Sigmoid colon (tissue), 7 donors: ENCODE data around the gene RBM38. TPM values are rescaled to one million over a fixed set of nuclear protein-coding genes. Genes with fewer than 3 reads are reported as not detected.

ENCODE experiments used
- DNase-seq: peaks from one replicate; pipeline ENCODE4 v3.0.0-alpha.2; 2019
- H3K27ac ChIP-seq, 4 donors: fragments of 200-600 bp; sonication (generic); one replicate each; pipeline ENCODE4 v1.5.1; 2016 to 2019; ENCODE audit warnings: mild to moderate bottlenecking in 1 of 4
- H3K27me3 ChIP-seq, 3 donors: fragments of 200-600 bp; sonication (generic); one replicate each; pipeline ENCODE4 v1.5.1; 2019; ENCODE audit warnings: mild to moderate bottlenecking in 1 of 3
- H3K36me3 ChIP-seq, 4 donors: fragments of 200-600 bp; sonication (generic); one replicate each; pipeline ENCODE4 v1.5.1; 2016 to 2019
- H3K4me1 ChIP-seq, 4 donors: fragments of 200-600 bp; sonication (generic); one replicate each; pipeline ENCODE4 v1.5.1; 2017 to 2019
- H3K4me3 ChIP-seq, 4 donors: fragments of 200-600 bp; sonication (generic); one replicate each; pipeline ENCODE4 v1.5.1; 2017 to 2019; ENCODE audit warnings: mild to moderate bottlenecking in 2 of 4, moderate library complexity in 1 of 4
- H3K9me3 ChIP-seq, 4 donors: fragments of 200-600 bp in 3 of 4; sonication (generic) in 3 of 4; one replicate each; pipeline versions ENCODE4 v1.5.1 to v1.6.1; 2013 to 2019
- CTCF ChIP-seq, 4 experiments: fragments of 450-650 bp in 3 of 4; fragments of 200-600 bp in 1 of 4; IDR thresholded peaks; one replicate each; pipeline ENCODE4 v1.5.1; 2016 to 2019; ENCODE audit warnings: antibody characterized with exemption in 4 of 4, mild to moderate bottlenecking in 3 of 4, moderate library complexity in 2 of 4
- EP300 ChIP-seq, 4 donors: sonication (generic); formaldehyde crosslinking; IDR thresholded peaks; one replicate each; pipeline ENCODE4 v1.6.1; 2017; ENCODE audit warnings: antibody characterized with exemption in 4 of 4
- POLR2A ChIP-seq, 2 donors: fragments of 450-650 bp; IDR thresholded peaks; one replicate each; pipeline ENCODE4 v1.6.1; 2016; ENCODE audit warnings: antibody characterized with exemption in 2 of 2, mild to moderate bottlenecking in 2 of 2, moderate library complexity in 2 of 2
- POLR2AphosphoS5 ChIP-seq, 4 donors: sonication (generic); formaldehyde crosslinking; IDR thresholded peaks; one replicate each; pipeline ENCODE4 v1.6.1; 2017; ENCODE audit warnings: antibody characterized with exemption in 4 of 4
- WGBS, 2 donors: extraction: QIAGEN DNeasy Blood & Tissue Kit; methylation state at CpG; one replicate each; pipeline ENCODE4 v1.1.7; 2013; 5-methylcytosine and 5-hydroxymethylcytosine counted together
- intact Hi-C: fragments of 100-400 bp; cut with DNase I; formaldehyde crosslinking; loops from one replicate; pipeline ENCODE4 v1.15.1; 2023
- polyA plus RNA-seq, 3 donors: library from polyadenylated mRNA; stranded (reverse); fragments of 200-250 nt; gene quantifications; one replicate each; pipeline ENCODE4 v1.2.3, GENCODE V29; 2013
- total RNA-seq, 4 donors: library from RNA; depleted of rRNA; stranded (reverse); fragments of >200 nt; gene quantifications; one replicate each; pipeline ENCODE4 v1.1.0, GENCODE V29; 2016
- donor health status: healthy with polysubstance abuse.
- donor health status: Bipolar disorder and iron deficiency.
- donor health status: healthy.

The RBM38 gene
- total and polyA plus RNA-seq, 7 donors: 31.4 to 94.2 (median 59.9) TPM

DNA sequence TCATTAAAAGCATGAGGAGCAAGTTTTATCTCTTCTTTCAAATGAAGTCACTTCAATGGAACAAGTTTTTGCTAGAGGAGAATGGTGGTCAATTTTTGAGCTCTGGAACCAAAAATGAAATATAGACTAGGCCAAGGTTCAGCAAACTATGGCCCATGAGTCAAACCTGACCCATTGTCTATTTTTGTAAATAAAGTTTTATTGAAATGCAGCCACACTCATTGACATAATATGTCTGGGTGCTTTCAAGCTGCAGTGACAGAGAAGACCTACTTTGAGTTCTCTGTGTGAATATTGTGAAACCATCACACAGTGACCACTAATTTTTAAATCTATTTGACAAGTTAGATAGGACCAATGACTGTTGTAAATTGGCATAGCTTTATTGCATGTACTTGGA, 26.7 kb upstream of the RBM38 start:
- Histone ChIP-seq H3K27ac (no peak overlapping the region), H3K4me3 (no peak overlapping the region), H3K27me3 (no peaks in the 10 kb centered on the region), H3K4me1 (peaks cover 0 to 8% (median 0%) of the 10 kb centered on the region in 4 donors), H3K9me3 (no peaks in the 10 kb centered on the region), H3K36me3 (peaks cover 24 to 79% (median 43%) of the 10 kb centered on the region in 4 donors)
- DNase-seq: no peak
- TF ChIP-seq CTCF (IDR thresholded peaks at IDR 0.05) (no peak), POLR2AphosphoS5 (IDR thresholded peaks at IDR 0.05) (no peak), EP300 (IDR thresholded peaks at IDR 0.05) (no peak), POLR2A (IDR thresholded peaks at IDR 0.05) (no peak)
- intact Hi-C loops: no loop called here

GRCh38 chr20:57369596-57369995, 21.6 kb upstream of the RBM38 start:
- Histone ChIP-seq H3K4me1 (no peaks in the 10 kb centered on the region), H3K4me3 (no peak overlapping the region), H3K9me3 (no peaks in the 10 kb centered on the region), H3K27ac (no peak overlapping the region), H3K27me3 (no peaks in the 10 kb centered on the region), H3K36me3 (peaks cover 51 to 100% (median 81%) of the 10 kb centered on the region in 4 donors)
- no peak for TF ChIP-seq CTCF (IDR thresholded peaks at IDR 0.05)
- no peak for TF ChIP-seq EP300 (IDR thresholded peaks at IDR 0.05)
- TF ChIP-seq POLR2AphosphoS5 (IDR thresholded peaks at IDR 0.05): no peak
- TF ChIP-seq POLR2A (IDR thresholded peaks at IDR 0.05): no peak
- intact Hi-C loops: no loop called here
- 86 to 88% methylated on average over 3 of the region's 3 CpGs for WGBS, 2 donors
- no peak for DNase-seq

DNA sequence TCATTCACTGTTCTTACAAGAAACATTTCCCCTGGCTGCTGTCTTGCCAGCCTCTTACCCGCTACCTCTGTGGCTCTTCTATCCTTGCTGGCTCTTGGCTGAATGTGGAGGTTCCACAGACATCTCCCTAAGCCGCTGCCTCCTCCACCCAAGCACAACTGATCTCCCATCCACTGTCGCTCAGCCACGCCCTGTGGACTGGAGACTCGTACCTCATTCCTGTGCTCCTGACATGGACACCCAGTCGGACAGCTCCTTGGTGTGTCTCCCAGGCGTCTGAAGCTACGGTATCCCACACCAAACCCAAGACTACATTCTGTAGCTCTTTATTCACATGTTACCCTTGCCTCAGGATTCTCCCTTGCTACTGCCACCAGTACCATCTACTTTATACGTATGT, 20.9 kb upstream of the RBM38 start:
- intact Hi-C loops: no loop called here
- H3K27ac ChIP-seq: no peak overlapping the region
- DNase-seq: no peak
- 93 to 94% methylated on average over 9 of the region's 9 CpGs for WGBS, 2 donors
- H3K9me3 ChIP-seq: no peaks in the 10 kb centered on the region
- TF ChIP-seq POLR2AphosphoS5 (IDR thresholded peaks at IDR 0.05): no peak
- TF ChIP-seq EP300 (IDR thresholded peaks at IDR 0.05): no peak
- TF ChIP-seq POLR2A (IDR thresholded peaks at IDR 0.05): no peak
- no peak for TF ChIP-seq CTCF (IDR thresholded peaks at IDR 0.05)
- no peaks in the 10 kb centered on the region for H3K4me1 ChIP-seq
- peaks cover 56 to 100% (median 87%) of the 10 kb centered on the region in 4 donors for H3K36me3 ChIP-seq
- H3K4me3 ChIP-seq: no peak overlapping the region
- no peaks in the 10 kb centered on the region for H3K27me3 ChIP-seq

- Histone ChIP-seq H3K9me3 (no peaks in the 10 kb centered on the region), H3K4me3 (no peak overlapping the region), H3K27me3 (no peaks in the 10 kb centered on the region), H3K36me3 (peaks cover 56 to 100% (median 82%) of the 10 kb centered on the region in 4 donors), H3K27ac (no peak overlapping the region), H3K4me1 (no peaks in the 10 kb centered on the region)
- TF ChIP-seq CTCF (IDR thresholded peaks at IDR 0.05) (no peak), POLR2A (IDR thresholded peaks at IDR 0.05) (no peak), POLR2AphosphoS5 (IDR thresholded peaks at IDR 0.05) (no peak), EP300 (IDR thresholded peaks at IDR 0.05) (no peak)
- 90 to 96% methylated on average over 4 of the region's 4 CpGs for WGBS, 2 donors
- intact Hi-C loops: no loop called here
- no peak for DNase-seq
These were observed 19.8 kb upstream of the RBM38 start for GRCh38 chr20:57371363-57371762.

- no peak for DNase-seq
- TF ChIP-seq EP300 (IDR thresholded peaks at IDR 0.05): no peak
- no peak for TF ChIP-seq POLR2A (IDR thresholded peaks at IDR 0.05)
- no peak for TF ChIP-seq CTCF (IDR thresholded peaks at IDR 0.05)
- no peak for TF ChIP-seq POLR2AphosphoS5 (IDR thresholded peaks at IDR 0.05)
- 88 to 89% methylated on average over 9 of the region's 9 CpGs for WGBS, 2 donors
- no peaks in the 10 kb centered on the region for H3K4me1 ChIP-seq
- no peaks in the 10 kb centered on the region for H3K9me3 ChIP-seq
- peaks cover 55 to 100% (median 75%) of the 10 kb centered on the region in 4 donors for H3K36me3 ChIP-seq
- H3K4me3 ChIP-seq: no peak overlapping the region
- no peaks in the 10 kb centered on the region for H3K27me3 ChIP-seq
- H3K27ac ChIP-seq: no peak overlapping the region
- intact Hi-C loops: no loop called here
These were observed 19.0 kb upstream of the RBM38 start for GRCh38 chr20:57372157-57372556.
